Neural cell (in vitro differentiated cells): Measurements from ENCODE around the gene GXYLT2. TPM values are rescaled to one million over a fixed set of nuclear protein-coding genes. Genes with fewer than 3 reads are reported as not detected.
"Not testable (repeated sequence)": the region's sequence is repeated elsewhere in the genome, so short reads cannot be mapped to it uniquely, and the experiment has no call there.

ENCODE experiments used
- H2AFZ ChIP-seq: fragments of 200-600, 300-800 bp; sonication (generic), shearing (Covaris generic); 2 replicates; pipeline ENCODE4 v1.6.0; 2014; ENCODE audit warnings: low read depth, mild to moderate bottlenecking, antibody characterized with exemption, low read length, moderate library complexity
- H3F3A ChIP-seq: fragments of 200-600 bp; shearing (Covaris generic); 2 replicates; pipeline ENCODE4 v1.6.1; 2016; ENCODE audit warnings: mild to moderate bottlenecking, moderate library complexity, mixed read lengths, antibody characterized with exemption, low read length; ENCODE audit not compliant: insufficient read depth, poor library complexity, severe bottlenecking
- H3K27ac ChIP-seq: fragments of 200-600, 300-800 bp; sonication (generic), shearing (Covaris generic); 2 replicates; pipeline ENCODE4 v1.5.1; 2014; ENCODE audit warnings: mild to moderate bottlenecking, low read length, moderate library complexity
- H3K27me3 ChIP-seq: fragments of 300-800, 200-600 bp; sonication (generic), shearing (Covaris generic); 2 replicates; pipeline ENCODE4 v1.6.0; 2014; ENCODE audit warnings: mild to moderate bottlenecking, low read depth, low read length, moderate library complexity; ENCODE audit not compliant: insufficient read depth
- H3K36me3 ChIP-seq: fragments of 300-800, 200-600 bp; sonication (generic), shearing (Covaris generic); 2 replicates; pipeline ENCODE4 v1.5.1; 2014; ENCODE audit warnings: mild to moderate bottlenecking, antibody characterized with exemption, low read length, moderate library complexity; ENCODE audit not compliant: insufficient read depth
- H3K4me2 ChIP-seq: fragments of 300-800, 200-600 bp; sonication (generic), shearing (Covaris generic); 2 replicates; pipeline ENCODE4 v1.6.0; 2014; ENCODE audit warnings: mild to moderate bottlenecking, low read length
- H3K4me3 ChIP-seq: fragments of 300-800, 200-600 bp; sonication (generic), shearing (Covaris generic); 2 replicates; pipeline ENCODE4 v1.5.1; 2014; ENCODE audit warnings: mild to moderate bottlenecking, low read length, moderate library complexity
- H3K79me2 ChIP-seq: fragments of 200-600 bp; shearing (Covaris generic); replicated peaks from 2 replicates; pipeline ENCODE4 v1.6.0; 2014; ENCODE audit warnings: mild to moderate bottlenecking, low read length, moderate library complexity; ENCODE audit not compliant: insufficient read depth
- H3K9ac ChIP-seq: fragments of 300-800, 200-600 bp; sonication (generic), shearing (Covaris generic); 2 replicates; pipeline ENCODE4 v1.6.1; 2016; ENCODE audit warnings: mild to moderate bottlenecking, low read length, mixed read lengths
- H3K9me2 ChIP-seq: fragments of 200-600 bp; shearing (Covaris generic); 2 replicates; pipeline ENCODE4 v1.6.1; 2016; ENCODE audit warnings: mild to moderate bottlenecking, low read length, mixed read lengths; ENCODE audit not compliant: insufficient read depth
- H3K9me3 ChIP-seq: fragments of 200-600, 300-800 bp; sonication (generic), shearing (Covaris generic); 2 replicates; pipeline ENCODE4 v1.6.1; 2016; ENCODE audit warnings: mild to moderate bottlenecking, mixed run types, low read length, moderate library complexity, mixed read lengths
- H4K20me1 ChIP-seq: fragments of 200-600 bp; shearing (Covaris generic); 2 replicates; pipeline ENCODE4 v1.6.1; 2016; ENCODE audit warnings: mild to moderate bottlenecking, mixed run types; ENCODE audit not compliant: insufficient read depth
- EP300 ChIP-seq: fragments of 450-650 bp; conservative IDR thresholded peaks from 2 replicates; pipeline ENCODE4 v1.6.1; 2014; ENCODE audit warnings: antibody characterized with exemption, mild to moderate bottlenecking, moderate library complexity; ENCODE audit not compliant: poor library complexity, severe bottlenecking
- EZH2 ChIP-seq: fragments of 200-600, 300-800 bp; shearing (Covaris generic), sonication (generic); IDR thresholded peaks from 2 replicates; pipeline ENCODE4 v1.6.1; 2014; ENCODE audit warnings: antibody characterized with exemption, low read length, borderline replicate concordance, mild to moderate bottlenecking; ENCODE audit not compliant: insufficient read depth, poor library complexity, severe bottlenecking
- MXI1 ChIP-seq: fragments of 450-650 bp; conservative IDR thresholded peaks from 2 replicates; pipeline ENCODE4 v1.6.1; 2014; ENCODE audit warnings: antibody characterized with exemption, mild to moderate bottlenecking; ENCODE audit not compliant: poor library complexity, severe bottlenecking
- POLR2AphosphoS5 ChIP-seq: IDR thresholded peaks from 2 replicates; pipeline ENCODE4 v1.6.1; 2012
- RAD21 ChIP-seq: fragments of 450-650 bp; conservative IDR thresholded peaks from 2 replicates; pipeline ENCODE4 v1.6.1; 2014; ENCODE audit warnings: antibody characterized with exemption, mild to moderate bottlenecking, moderate library complexity
- SMC3 ChIP-seq: fragments of 450-650 bp; conservative IDR thresholded peaks from 2 replicates; pipeline ENCODE4 v1.6.1; 2014; ENCODE audit warnings: antibody characterized with exemption, mild to moderate bottlenecking, moderate library complexity; ENCODE audit not compliant: poor library complexity
- TAF1 ChIP-seq: IDR thresholded peaks from 2 replicates; pipeline ENCODE4 v1.6.1; 2012; ENCODE audit warnings: low read depth
- polyA plus RNA-seq: library from polyadenylated mRNA; depleted of rRNA; stranded (reverse); fragments of >200 nt; gene quantifications from 2 replicates; pipeline ENCODE4 v1.2.3, GENCODE V29; 2014
- TF ChIP-seq, protein P1 (sequence below): fragments of 450-650 bp; IDR thresholded peaks from 2 replicates; pipeline ENCODE4 v1.5.1; 2014; ENCODE audit warnings: antibody characterized with exemption, mild to moderate bottlenecking, moderate library complexity; ENCODE audit not compliant: poor library complexity, severe bottlenecking
- TF ChIP-seq, protein P2 (sequence below): IDR thresholded peaks from 2 replicates; pipeline ENCODE4 v1.6.1; 2012; ENCODE audit warnings: borderline replicate concordance

GXYLT2 gene
- polyA plus RNA-seq, 1 donor from 2014 or later, result 0.48 TPM

DNA sequence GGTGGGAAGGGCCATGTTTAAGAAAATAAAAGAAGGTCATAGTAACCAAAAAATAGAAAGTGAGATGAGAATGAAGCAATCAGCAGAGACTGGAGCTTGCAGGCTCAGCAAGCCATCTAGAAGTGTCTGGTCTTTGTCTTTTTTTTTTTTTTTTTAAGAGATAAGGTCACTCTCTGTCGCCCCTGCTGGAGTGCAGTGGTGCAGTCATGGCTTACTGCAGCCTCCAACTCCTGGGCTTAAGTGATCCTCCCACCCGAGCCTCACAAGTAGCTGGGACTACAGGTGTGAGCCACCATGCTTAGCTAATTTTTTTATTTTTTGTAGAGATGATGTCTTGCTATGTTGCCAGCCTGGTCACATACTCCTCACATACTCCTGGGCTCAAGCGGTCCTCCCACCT lies 36.2 kb downstream of the GXYLT2 start:
- TF ChIP-seq, protein P1, sequence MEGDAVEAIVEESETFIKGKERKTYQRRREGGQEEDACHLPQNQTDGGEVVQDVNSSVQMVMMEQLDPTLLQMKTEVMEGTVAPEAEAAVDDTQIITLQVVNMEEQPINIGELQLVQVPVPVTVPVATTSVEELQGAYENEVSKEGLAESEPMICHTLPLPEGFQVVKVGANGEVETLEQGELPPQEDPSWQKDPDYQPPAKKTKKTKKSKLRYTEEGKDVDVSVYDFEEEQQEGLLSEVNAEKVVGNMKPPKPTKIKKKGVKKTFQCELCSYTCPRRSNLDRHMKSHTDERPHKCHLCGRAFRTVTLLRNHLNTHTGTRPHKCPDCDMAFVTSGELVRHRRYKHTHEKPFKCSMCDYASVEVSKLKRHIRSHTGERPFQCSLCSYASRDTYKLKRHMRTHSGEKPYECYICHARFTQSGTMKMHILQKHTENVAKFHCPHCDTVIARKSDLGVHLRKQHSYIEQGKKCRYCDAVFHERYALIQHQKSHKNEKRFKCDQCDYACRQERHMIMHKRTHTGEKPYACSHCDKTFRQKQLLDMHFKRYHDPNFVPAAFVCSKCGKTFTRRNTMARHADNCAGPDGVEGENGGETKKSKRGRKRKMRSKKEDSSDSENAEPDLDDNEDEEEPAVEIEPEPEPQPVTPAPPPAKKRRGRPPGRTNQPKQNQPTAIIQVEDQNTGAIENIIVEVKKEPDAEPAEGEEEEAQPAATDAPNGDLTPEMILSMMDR, result no peak
- Histone ChIP-seq H3F3A (no peaks in the 10 kb centered on the region), H3K27me3 (no peaks in the 10 kb centered on the region), H3K9me2 (no peaks in the 10 kb centered on the region), H3K79me2 (no peaks in the 10 kb centered on the region), H3K27ac (no peak overlapping the region), H3K4me2 (no peak overlapping the region), H3K4me3 (no peak overlapping the region), H4K20me1 (no peaks in the 10 kb centered on the region), H2AFZ (no peak overlapping the region), H3K9me3 (no peaks in the 10 kb centered on the region), H3K9ac (no peak overlapping the region), H3K36me3 (no peaks in the 10 kb centered on the region)

DNA sequence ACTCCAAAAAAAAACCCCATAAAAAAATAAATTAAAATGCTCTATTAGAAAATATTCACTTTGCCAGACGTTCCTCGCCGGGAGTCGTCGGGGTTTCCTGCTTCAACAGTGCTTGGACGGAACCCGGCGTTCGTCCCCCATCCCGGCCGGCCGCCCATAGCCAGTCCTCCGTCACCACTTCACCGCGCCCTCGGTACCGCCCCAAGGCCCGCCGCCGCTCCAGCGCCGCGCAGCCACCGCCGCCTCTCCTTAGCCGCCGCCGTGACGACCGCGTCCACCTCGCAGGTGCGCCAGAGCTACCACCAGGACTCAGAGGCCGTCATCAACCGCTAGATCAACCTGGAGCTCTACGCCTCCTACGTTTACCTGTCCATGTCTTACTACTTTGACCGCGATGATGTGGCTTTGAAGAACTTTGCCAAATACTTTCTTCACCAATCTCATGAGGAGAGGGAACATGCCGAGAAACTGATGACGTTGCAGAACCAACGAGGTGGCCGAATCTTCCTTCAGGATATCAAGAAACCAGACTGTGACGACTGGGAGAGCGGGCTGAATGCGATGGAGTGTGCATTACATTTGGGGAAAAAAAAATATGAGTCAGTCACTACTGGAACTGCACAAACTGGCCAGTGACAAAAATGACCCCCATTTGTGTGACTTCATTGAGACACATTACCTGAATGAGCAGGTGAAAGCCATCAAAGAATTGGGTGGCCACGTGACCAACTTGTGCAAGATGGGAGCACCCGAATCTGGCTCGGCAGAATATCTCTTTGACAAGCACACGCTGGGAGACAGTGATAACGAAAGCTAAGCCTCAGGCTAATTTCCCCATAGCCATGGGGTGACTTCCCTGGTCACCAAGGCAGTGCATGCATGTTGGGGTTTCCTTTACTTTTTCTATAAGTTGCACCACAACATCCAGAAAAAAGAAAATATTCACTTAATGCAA lies 41.2 kb downstream of the GXYLT2 start:
- H3K27me3 ChIP-seq, H3K4me2 ChIP-seq, H3F3A ChIP-seq, H3K36me3 ChIP-seq, H3K9me2 ChIP-seq, H2AFZ ChIP-seq, H3K27ac ChIP-seq, H3K9me3 ChIP-seq, H3K9ac ChIP-seq, H3K79me2 ChIP-seq, H4K20me1 ChIP-seq, H3K4me3 ChIP-seq: not testable (repeated sequence)

DNA sequence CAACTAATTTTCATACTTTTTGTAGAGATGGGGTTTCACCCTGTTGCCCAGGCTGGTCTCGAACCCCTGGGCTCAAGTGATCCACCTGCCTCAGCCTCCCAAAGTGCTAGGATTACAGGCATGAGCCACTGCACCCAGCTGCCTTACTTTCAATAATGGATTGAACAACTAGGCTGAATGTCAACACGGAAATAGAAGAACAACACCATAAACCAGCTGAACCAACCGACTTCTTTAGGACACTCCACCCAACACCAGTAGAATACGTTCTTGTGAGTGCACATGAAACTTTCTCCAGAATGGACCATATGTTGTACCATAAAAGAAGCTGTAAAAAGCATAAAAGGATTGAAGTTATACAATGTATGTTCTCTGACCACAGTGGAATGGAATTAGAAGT lies 42.9 kb downstream of the GXYLT2 start:
- H3K4me2 ChIP-seq, result no peak overlapping the region
- no peaks in the 10 kb centered on the region for H3F3A ChIP-seq
- no peaks in the 10 kb centered on the region for H4K20me1 ChIP-seq
- H3K9ac ChIP-seq, result no peak overlapping the region
- H3K9me2 ChIP-seq, result no peaks in the 10 kb centered on the region
- no peaks in the 10 kb centered on the region for H3K9me3 ChIP-seq
- H3K27ac ChIP-seq, result no peak overlapping the region
- H3K36me3 ChIP-seq, result no peaks in the 10 kb centered on the region
- no peaks in the 10 kb centered on the region for H3K79me2 ChIP-seq
- TF ChIP-seq SMC3, result no peak
- TF ChIP-seq, protein P1, result no peak
- TF ChIP-seq POLR2AphosphoS5, result no peak
- TF ChIP-seq MXI1, result no peak
- no peak for TF ChIP-seq EP300
- no peak for TF ChIP-seq RAD21
- no peak for TF ChIP-seq TAF1
- TF ChIP-seq, protein P2, sequence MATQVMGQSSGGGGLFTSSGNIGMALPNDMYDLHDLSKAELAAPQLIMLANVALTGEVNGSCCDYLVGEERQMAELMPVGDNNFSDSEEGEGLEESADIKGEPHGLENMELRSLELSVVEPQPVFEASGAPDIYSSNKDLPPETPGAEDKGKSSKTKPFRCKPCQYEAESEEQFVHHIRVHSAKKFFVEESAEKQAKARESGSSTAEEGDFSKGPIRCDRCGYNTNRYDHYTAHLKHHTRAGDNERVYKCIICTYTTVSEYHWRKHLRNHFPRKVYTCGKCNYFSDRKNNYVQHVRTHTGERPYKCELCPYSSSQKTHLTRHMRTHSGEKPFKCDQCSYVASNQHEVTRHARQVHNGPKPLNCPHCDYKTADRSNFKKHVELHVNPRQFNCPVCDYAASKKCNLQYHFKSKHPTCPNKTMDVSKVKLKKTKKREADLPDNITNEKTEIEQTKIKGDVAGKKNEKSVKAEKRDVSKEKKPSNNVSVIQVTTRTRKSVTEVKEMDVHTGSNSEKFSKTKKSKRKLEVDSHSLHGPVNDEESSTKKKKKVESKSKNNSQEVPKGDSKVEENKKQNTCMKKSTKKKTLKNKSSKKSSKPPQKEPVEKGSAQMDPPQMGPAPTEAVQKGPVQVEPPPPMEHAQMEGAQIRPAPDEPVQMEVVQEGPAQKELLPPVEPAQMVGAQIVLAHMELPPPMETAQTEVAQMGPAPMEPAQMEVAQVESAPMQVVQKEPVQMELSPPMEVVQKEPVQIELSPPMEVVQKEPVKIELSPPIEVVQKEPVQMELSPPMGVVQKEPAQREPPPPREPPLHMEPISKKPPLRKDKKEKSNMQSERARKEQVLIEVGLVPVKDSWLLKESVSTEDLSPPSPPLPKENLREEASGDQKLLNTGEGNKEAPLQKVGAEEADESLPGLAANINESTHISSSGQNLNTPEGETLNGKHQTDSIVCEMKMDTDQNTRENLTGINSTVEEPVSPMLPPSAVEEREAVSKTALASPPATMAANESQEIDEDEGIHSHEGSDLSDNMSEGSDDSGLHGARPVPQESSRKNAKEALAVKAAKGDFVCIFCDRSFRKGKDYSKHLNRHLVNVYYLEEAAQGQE, result no peak
- no peak for TF ChIP-seq EZH2
- H3K4me3 ChIP-seq, result no peak overlapping the region
- H2AFZ ChIP-seq, result no peak overlapping the region
- no peaks in the 10 kb centered on the region for H3K27me3 ChIP-seq
